NCI-H446 (cell line): Measurements from ENCODE around the gene QSOX1.

ENCODE experiments used
- DNase-seq, 2 experiments: peaks; one replicate each; lab custom pipeline; 2025; lab: John Stamatoyannopoulos, UW

QSOX1 gene

DNA sequence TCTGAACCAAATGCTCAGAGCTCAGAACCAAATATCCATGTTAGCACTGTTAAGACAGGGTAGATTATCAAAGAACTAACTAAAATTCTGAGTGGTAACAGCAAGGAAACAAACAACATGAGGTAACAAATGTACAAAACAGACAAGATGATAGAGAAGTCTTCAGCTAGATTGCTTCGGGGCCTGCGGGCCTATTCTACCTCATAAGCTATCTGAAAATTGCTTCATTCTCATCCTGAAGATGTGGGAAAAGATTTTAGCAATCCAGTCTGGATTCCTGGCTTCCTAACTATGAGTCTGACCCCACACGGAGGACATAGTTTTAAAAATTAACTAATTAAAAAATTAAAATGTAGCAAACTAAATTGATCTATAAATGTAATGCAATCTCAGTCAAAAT lies 9.2 kb upstream of the QSOX1 start:
- DNase-seq = no peak

DNA sequence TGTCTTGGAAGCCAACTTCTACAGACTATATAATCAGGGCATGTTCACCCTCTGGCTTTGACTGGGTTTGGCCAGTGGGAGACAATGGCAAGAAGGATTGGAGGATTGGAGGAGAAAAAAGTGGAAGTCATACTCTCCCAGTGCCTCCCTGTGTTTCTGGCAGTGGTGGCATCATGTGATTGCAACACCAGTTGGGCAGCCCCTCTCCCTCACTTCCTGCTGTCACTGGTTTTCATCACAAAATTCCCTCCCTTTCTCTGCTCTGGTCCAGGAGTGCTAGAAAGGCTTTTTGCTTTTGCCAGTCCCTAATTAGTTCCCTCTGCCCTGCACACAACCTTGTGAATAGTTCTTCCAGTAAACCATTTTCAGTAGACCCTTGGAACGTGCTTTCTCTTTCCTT lies 3.7 kb upstream of the QSOX1 start:
- peak; percentile 23 to 70 for DNase-seq

GRCh38 chr1:180151508-180151907 lies 3.2 kb upstream of the QSOX1 start:
- DNase-seq = peak; percentile 39 to 72

GRCh38 chr1:180152588-180152987 lies 2.1 kb upstream of the QSOX1 start:
- no peak for DNase-seq

DNA sequence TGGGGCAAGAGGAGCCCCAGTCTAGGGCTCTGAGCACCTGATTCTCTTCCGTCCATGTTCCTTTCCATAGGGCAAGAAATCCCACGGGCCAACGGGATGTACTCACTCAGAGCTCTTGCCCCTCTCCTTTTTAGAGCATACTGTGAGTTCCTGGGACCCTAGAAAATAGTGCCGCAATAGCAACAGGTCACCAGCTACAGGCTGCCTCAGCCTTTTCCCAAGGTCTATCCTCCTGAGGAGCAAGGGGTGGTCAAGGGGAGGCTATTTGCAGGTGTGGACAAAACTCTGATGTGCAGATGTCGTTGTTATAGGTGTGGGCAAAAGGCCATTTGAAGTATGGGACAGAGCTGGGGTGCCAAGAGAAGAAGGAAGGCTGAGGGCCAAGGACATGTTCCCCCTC lies 1.6 kb upstream of the QSOX1 start:
- no peak for DNase-seq

DNA sequence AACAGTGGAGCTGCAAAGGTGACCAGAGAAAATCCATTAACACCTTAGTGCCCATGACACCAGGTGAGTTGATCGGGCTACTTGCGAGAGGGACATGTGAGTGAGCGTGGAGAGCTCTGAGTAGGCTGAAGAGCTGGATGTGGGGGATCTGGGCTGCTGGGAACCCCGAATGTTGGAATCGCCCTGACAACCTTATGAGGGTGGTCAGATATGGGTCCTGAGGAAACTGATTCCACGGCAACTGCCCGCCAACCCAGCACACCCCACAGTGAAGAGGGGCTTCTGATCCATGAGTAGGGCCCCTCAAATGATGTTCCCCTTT lies 705 bp upstream of the QSOX1 start:
- no peak for DNase-seq

- no peak for DNase-seq
Observed at GRCh38 chr1:180155182-180155682, 563 bp downstream of the QSOX1 start.

- DNase-seq = no peak
Observed at GRCh38 chr1:180156201-180156600, 1.5 kb downstream of the QSOX1 start.

DNA sequence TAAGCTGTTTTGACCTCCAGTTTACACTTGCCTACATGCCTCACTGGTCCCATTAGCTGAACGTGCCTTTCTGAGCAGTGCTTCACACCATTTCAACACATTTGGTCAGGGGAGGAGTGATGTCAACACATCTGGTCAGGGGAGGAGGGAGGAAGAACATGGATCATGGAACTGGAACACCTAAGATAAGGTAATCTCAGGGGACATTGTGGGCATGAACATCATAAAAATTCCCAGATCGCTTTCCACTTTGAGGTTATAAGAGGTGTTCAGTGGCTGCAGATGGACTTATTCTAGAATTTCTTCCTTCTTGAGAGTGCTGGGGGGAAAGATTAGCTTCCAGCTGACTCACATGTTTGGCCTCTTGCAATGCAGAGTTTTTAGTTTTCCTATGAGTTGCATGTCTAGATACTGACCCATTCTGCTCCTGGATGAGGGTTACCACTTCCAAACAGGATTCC lies 2.0 kb downstream of the QSOX1 start:
- DNase-seq = no peak

DNA sequence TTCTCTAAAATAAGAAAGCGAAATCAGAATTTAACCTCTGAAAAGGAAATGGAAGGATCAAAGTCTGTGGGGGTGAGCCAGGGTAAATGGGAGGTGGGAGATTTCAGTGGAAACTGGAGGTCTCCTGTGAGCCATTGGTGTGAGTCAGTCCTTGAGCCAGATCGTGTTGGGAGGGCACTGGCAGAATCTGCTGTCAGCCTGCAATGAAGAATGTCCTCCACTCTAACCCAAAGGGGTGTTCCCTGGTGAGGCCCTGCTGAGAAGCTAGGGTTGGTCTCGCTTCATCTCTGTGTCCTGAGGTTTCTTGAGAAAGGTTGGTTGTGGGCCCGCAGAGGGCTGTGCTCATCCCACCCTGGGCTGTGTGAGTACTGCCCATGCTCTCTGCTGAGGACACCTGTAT lies 2.4 kb downstream of the QSOX1 start:
- DNase-seq = no peak

- no peak for DNase-seq
Observed at GRCh38 chr1:180157576-180158057, 2.9 kb downstream of the QSOX1 start.

DNA sequence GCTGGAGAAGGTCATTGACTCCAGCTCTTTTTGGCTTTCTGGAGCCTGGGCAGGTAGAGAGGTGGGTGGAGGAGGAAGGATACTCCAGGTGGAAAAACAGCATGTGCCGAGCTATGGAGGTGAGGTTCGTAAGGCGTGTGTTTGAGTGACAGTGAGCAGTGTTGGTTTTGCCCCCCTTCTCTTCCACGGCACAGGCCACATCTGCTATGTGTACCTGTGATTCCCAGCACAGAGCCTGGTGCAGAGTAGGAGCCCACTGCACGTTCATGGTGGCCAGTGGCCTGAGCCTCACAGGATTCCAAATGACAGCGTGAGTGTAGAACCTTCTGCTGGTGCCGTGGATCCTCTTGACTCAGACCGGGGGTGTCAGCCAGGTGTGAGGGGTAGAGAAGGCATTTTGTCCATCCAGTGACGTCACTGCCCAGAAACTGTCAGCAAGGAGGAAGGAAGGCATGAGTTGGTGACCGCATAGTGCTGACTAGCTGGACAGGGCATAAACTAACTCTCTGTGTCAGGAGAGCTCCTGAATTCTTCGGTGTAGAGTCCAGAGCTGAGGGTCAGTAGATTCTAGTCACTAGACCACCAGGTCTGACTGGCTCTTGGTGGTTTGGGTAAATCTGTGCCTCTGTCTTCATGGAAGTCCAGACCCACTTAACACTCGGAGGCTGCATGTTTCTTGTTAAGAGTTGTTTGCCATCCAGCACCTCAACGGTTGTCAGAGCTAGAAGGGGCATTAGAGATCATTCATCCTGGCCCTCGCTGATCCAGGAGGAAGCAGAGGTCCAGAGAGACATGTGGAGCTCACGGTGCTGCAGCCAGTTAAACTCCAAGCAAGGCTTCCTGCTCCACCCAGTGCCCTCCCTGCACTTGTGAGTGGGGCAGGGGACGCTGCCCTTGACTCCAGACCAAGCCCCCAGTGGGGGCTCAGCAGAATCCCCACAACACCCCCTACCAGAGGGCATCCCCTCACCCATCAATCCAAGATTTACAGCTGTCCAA lies 3.8 kb downstream of the QSOX1 start:
- DNase-seq = no peak

DNA sequence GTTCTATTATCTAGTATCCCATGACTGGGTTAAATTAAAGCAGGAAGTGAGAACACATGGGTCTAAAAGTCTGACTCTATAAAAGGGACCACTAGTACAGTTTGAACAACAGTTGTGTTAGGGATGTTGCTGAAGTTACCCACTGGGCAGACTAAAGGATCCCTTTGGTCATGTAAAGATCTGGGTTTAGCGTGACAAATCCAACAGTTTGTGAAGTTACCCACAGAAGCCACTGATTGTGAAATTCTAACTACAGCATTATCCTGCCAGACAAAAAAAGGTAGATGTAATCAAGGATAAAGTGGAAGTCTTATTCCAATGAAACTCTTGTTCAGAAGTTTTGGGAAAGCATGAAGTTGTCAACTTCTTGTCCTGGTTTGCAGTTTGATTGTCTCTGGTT lies 5.7 kb downstream of the QSOX1 start:
- DNase-seq = no peak

DNA sequence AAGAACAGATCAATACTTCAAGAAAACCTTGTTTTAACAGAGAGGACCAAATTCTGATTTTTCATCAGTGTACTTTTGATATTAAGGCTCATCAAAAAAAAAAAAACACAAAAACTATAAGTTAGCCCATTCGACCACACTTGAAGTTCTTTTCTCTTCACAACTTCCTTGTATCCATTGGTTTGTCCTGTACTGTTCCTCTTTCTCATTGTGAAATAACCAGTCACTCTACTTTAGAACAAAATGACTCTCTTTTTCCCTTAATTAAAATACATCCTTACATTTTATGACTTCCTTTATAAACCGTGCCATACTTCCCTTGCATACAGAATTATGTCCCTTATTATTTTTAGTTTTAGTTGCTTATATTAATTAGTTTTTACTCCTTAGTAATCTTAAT lies 8.4 kb downstream of the QSOX1 start:
- no peak for DNase-seq

DNA sequence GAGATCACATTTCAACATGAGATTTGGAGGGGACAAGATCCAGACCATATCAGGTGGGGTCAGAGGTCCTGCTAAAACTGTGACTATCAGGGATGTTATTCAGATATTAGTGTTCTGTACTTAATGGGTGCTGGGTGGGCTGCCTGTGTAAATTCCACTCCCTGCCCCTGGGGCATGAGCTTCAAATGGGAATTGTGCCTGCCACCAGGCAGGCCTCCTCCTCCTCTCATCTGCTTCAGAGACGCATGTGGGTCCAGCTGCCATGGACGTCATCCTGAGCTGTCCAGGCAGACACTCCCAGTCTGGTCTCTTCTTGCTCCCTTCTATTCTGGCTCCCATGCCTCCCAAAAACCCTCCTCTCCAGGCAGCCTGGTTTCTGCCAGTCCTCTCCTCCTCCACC lies 10.4 kb downstream of the QSOX1 start:
- no peak for DNase-seq

- DNase-seq = no peak
Observed at GRCh38 chr1:180165509-180166435, 11.1 kb downstream of the QSOX1 start.

GRCh38 chr1:180166436-180166800 lies 11.7 kb downstream of the QSOX1 start:
- no peak for DNase-seq

- DNase-seq = peak; percentile 89 to 92
Observed at GRCh38 chr1:180167021-180167701, 12.5 kb downstream of the QSOX1 start.

- peak in 1 of 2 experiments; percentile 63 for DNase-seq
Observed at GRCh38 chr1:180167721-180168467, 13.2 kb downstream of the QSOX1 start.

DNA sequence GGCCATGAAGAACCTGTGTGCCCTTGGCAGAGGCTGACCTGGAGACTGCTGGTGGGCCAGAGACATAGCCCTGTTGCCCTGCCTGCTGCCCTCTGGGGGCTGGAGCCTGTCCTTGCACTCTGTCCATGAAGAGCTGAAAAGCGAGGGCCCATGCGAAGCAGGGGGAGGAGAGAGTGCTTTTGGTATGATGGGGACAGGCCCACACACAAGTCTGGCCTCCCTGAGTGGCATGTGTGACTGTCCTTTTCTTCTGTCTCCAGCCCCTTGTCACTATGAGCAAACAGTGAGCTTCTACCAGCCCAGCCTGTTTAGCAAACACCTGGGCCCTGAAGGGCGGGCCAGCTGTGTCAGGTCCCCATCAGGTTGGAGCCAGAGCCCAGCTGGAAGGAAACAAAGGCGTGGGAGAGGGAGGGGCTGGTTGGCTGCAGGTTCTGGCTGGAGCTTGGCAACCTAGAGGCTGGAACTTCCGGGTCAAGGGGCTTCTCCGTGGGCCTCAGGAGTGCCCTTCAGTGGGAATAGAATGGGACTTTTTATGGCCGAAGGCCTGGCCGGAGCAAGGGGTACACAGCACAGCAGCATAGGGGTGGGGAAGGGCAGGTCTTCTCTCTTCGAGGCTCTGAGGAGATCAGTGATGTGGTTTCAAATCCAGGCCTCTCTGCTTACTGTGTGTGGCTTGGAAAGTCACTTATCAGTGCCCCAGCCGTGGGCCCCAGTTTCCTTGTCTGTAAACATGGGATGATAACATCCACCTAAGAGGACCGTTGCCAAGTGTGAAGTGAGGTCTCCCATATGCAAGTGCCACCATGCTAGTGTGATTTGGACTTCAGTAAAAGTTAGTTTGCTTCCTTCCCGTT lies 14.3 kb downstream of the QSOX1 start:
- peak in 1 of 2 experiments; percentile 32 for DNase-seq
